T47D (cell line): ENCODE measurements around the gene SOCS1.

ENCODE experiments used
- DNase-seq, 2 experiments: peaks; one replicate each; pipeline versions ENCODE4 v3.0.0 to v3.0.0-alpha.2; 2011 to 2012; ENCODE audit warnings: low read depth in 1 of 2, low spot score in 1 of 2
- JUND ChIP-seq: IDR thresholded peaks from 2 replicates; pipeline ENCODE4 v1.6.1; 2012; ENCODE audit warnings: low read depth
- in situ Hi-C: cut with HindIII; loops from 2 replicates; pipeline ENCODE4 v1.10.0; 2016; ENCODE audit warnings: low sequenced_read_pairs, low pct_unique_long_range_greater_than_20kb

Gene SOCS1

DNA sequence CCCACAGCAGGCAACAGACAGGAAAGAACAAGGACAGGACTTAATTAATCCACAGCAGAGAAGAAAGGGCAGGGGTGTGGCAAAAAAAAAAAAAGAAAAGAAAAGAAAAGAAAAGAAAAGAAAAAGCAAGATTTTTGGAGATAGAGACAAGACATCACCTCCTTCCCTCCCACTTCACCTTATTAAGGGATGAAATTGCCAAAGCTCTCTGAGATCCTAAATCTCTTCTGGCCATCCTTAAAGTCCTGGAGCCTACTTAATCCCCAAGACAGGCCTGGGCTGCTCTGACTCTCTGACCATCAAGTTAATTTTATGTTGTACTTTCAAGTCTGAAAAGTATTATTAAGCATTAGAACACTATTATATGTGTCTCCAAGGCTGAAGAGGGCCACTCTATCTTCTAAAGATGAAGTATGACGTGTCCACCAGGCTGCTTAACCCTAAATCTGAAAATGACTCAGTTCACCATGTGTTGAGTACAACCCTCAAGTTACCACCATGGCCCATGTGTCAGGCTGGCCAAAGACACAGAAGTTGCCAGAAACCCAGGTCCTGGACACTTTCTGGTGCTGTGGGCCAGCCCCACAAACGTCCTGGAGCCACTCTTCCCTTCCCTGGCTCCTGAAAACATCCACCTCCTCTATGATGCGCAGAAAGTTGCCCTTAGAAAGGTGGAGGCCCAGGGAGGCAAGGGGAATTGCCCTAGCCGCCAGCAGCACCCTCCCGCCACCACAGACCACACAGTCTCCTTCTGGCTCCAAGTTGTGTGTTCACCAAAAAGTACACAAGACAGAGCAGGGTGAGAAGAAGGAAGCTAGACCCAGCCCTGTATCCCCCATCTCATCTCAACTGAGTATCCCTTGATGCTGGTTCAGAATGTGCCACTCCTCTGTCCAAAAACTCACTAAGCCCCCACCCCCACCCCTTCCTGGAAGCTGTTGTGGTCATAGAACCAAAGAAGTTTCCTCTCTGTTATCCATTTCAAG is 2.7 kb downstream of the SOCS1 start:
- in situ Hi-C loops = no loop called here
- TF ChIP-seq JUND = no peak
- no peak for DNase-seq

DNA sequence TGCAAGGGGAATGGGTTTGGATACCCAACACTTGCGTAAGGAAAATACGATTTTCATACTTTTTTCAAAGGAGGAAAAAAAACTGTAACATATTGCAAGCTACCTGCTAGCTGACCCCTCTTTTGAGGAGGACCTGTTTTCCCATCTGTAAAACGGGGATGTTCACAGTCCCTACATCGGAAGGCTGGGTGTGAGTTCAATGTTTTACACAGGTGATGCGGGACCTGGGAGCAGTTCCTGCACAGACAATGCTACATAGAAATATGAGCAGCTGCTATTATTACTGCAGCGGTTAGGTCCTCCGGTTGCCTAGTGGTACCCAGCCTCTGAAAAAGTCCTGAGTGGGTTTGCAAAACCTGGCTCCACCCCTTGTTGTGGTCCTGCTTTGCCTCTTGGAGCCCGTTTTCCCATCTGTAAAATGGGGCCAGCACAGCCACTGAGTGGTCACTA is 3.5 kb downstream of the SOCS1 start:
- in situ Hi-C loops = no loop called here
- no peak for DNase-seq
- TF ChIP-seq JUND = no peak

DNA sequence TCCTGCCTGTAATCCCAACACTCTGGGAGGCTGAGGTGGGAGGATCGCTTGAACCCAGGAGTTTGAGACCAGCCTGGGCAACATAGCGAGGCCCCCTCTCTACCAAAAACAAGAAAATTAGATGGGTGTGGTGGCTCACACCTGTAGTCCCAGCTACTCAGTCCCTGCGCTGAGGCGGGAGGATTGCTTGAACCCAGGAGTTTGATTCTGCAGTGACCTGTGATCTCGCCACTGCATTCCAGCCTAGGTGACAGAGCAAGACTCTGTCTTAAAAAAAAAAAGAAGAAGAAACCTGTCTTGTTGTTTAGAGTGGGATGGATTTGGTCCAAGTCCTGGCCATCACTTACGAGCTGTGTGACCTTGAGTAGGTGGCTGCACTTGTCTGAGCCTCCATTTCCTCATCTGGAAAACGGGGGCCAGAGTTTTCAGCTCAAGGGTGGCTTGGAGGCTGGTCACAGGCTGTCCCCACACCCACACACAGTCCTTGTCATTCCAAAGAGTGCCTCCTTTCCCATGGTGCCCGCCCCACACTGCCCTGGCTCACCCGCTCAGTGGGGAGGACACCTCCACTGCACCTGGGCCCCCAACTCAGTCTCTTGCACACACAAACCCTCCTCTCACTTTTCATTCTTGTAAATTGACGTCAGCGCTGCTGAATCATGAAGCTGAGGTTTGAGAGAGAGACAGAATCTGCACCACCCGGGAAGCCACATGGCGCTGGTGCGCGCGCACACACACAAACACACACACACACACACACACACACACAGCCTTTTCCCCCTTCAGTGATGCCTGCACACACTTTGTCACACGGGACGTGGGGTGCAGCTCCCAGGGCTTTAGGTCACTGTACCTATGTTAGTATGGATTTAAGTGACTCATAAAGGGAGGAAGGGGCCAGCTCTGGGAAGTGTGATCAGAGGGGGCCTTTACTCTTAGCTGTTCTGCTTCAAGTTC is 4.2 kb downstream of the SOCS1 start:
- TF ChIP-seq JUND = no peak
- no peak for DNase-seq
- in situ Hi-C loops = no loop called here

DNA sequence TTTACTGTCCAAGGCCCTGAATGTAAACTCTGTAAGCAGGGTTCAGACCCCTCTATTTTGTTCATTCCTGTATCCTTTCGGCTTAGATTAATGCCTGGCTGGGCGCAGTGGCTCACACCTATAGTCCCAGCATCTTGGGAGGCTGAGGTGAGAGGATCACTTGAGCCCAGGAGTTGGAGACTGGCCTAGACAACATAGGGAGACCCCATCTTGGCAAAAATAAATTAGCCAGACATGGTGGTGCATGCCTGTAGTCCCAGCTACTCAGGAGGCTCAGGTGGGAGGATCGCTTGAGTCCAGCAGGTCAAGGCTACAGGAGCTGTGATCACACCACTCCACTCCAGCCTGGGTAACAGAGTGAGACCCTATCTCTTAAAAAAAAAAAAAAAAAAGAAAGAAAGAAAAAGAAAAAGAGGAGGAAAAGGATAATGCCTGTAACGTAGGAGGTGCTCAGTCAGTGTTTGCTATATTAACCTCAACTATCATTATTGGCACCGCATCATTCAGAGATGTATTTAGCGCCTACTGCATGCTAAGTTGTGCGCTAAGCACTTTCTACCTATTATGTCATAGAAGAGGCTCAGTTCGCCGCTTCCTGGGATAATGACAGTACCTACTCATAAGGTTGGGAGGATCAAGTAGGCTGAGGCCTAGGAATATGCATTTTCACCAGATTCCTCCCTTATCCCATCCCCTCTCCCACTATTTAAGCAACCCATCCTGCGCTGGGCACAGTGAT is 5.0 kb downstream of the SOCS1 start:
- in situ Hi-C loops = no loop called here
- no peak for DNase-seq
- no peak for TF ChIP-seq JUND

DNA sequence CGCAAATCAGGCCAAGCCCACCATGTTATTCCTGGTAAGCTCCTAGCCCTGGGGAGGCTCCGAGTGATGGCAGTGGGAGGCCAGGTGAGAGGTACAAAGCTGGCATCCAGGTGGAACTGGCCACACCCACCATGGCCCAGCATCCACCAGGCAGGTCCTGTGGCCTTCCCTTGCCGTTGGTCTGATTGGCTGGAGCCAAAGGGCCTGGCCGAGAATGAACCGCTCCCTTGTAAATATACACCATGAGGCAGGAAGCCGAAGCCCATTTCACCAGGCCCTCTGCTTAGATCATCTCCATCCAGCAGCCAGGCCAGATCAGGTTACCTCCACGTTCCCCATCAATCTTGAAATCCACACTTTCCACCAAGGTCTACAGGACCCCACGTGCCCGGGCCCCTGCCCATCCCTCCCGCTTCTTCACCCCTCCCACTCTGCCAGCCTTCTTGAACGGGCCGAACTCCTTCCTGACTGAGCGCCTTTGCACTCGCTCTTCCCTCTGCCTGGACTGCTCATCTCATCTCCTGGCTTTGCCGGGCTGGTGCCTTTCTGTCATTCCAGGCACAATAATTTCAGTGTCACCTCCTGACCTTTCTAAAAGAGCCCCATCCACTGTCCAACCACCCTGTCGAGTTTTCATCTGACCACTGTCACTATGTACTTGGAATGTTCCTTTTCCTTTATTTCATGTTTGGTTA is 5.8 kb downstream of the SOCS1 start:
- in situ Hi-C loops = no loop called here
- DNase-seq = no peak
- no peak for TF ChIP-seq JUND

DNA sequence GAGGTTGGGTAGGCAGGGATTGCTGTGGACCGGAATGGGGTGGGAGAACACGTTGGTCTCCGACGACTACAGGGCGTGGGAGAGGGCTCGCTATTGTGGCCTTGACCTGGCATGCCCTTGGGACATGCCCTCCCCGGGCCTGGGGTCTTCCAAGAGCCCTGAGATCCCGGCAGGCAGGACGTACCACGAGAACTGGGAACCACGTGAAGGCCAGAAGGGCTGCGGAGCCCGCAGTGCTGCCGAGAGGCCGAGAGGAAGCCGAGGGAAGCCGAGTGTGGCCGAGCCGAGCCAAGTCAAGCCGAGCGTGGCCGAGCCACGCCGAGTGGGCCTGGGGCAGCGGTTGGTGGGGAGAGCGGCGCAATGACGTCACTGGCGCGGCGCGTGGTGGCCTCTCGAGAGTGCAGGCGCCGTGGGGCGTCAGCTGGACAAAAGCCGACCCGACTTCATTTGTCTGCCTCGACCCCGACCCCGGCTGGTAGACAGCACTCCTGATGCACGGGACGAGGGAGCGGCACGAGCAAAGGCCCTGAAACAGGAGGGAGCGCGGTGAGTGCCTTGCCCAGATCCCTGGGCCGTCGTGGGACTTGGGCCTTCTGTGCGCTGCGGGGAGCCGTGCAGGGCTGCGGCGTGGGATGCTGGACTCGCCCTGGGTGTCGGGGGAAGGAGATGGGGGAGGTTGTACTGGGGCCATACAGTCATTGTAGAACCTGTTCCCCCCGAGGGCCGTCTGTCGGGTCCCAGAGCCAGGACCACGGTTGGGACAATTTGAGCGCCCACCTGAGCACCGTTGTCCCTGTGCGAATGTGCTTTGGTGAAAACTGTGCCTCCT is 6.6 kb downstream of the SOCS1 start:
- DNase-seq = no peak
- in situ Hi-C loops = no loop called here
- no peak for TF ChIP-seq JUND

DNA sequence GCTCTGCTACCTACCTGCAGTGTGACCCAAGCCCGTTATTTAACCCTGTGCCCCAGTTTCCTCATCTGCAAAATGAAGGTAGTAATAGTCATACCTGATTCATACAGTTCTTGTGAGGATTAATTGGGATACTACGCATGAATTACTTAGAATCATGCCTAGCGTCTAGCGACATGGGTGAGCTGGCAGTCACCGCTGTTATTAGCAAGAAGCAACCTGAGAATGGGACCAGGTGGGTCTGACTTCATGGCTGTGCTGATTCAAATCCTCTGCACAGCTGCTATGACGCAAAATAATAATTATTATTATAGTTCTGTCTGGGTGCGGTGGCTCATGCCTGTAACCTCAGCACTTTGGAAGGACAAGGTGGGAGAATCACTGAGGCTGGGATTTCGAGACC is 7.9 kb downstream of the SOCS1 start:
- TF ChIP-seq JUND = no peak
- no peak for DNase-seq
- in situ Hi-C loops = no loop called here

DNA sequence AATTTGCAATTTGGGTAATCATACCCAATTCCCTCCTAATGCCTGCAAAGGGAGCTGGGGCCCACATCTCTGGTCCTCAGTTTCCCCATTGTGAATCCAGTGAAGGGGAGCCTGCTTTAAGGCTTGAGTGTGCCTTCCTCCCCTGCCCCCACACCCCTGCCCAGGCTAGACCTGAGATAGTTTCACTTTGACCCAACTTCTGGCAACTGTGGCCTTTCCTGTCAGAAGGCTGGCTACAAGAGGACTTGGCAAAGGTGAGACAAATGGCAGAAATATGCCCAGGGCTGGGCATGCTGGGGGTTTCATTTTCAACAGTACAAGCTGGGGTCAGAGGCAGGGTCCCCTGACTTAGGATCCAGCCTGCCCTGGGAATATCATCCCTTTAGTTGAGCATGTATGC is 10.0 kb downstream of the SOCS1 start:
- no peak for TF ChIP-seq JUND
- no peak for DNase-seq
- in situ Hi-C loops = no loop called here

DNA sequence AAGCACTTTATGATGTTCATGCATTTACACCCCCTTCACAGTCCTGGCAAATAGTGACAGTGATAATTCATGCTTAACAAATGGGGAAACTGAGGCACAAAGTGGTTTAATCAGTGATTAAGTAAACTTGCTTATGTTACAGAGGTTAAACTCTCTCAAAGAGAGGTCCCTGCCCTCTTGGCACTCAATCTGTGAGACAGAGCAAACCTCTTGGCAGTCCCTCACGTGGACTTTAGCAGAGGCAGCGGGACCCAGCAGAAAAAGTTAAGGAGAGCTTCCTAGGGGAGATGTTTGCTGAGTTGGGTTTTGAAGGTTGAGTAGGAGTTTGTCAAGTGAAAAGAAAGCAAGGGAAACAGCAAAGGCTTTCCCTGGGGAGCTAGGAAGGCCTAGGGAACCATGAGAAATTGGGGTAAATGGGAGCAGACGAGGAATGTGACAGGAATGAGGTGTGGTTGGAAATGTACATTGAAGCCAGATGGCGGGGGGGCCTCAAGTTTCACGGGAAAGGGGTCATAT is 10.7 kb downstream of the SOCS1 start:
- no peak for DNase-seq
- TF ChIP-seq JUND = no peak
- in situ Hi-C loops = no loop called here

DNA sequence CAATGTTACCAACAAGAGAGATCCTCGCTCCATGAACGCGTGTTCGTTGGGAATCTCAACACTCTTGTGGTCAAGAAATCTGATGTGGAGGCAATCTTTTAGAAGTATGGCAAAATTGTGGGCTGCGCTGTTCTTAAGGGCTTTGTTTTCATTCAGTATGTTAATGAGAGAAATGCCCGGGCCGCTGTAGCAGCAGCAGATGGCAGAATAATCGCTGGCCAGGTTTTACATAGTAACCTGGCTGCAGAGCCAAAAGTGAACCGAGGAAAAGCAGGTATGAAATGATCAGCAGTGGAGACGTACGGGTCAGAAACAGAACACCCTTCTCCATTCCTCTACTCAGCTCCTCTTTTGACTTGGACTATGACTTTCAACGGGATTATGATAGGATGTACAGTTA is 13.3 kb downstream of the SOCS1 start:
- TF ChIP-seq JUND = no peak
- in situ Hi-C loops = no loop called here
- DNase-seq = no peak
